ENCODE data around the gene ZBTB17. TPM values are rescaled to one million over a fixed set of nuclear protein-coding genes. Genes with fewer than 3 reads are reported as not detected.

The ZBTB17 gene
- total and polyA plus RNA-seq, 4 donors, result 28.0 to 47.1 (median 44.2) TPM

DNA sequence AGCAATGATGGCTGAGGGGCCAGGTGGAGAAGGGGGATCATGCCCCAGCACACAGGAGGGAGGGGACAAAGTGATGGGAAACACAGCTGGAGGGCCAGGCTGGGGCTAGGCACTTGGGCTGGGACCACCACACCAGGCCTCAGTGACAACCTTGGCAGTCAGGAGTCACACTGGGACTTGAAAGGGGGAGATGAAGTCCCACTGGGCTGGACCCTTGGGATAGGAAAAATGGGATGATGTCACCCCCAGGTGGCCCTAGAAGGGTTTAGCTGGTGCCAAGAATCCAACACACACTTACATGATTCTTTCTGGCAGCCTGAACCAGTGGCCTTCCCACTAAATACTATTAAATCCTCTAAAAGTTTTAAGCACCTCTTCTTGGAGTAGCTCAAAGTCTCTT lies 17.1 kb downstream of the ZBTB17 start:
- ATAC-seq (ENCODE audit: insufficient read depth, low FRiP score), result no peak
- H3K9me3 ChIP-seq (ENCODE audit: control insufficient read depth in 4 of 4, insufficient read depth in 3 of 4, low read length in 3 of 4), result no peaks in the 10 kb centered on the region
- H3K36me3 ChIP-seq (ENCODE audit: control insufficient read depth in 4 of 4, insufficient read depth in 4 of 4, low read length in 4 of 4), result peaks cover 0 to 5% (median 0%) of the 10 kb centered on the region in 4 donors
- H3K27me3 ChIP-seq (ENCODE audit: control insufficient read depth in 3 of 3, insufficient read depth in 3 of 3, low read length in 2 of 3), result no peaks in the 10 kb centered on the region
- no peak for DNase-seq
- H3K27ac ChIP-seq (ENCODE audit: low read depth in 1 of 2, low read length in 1 of 2), result no peak overlapping the region
- H3K4me1 ChIP-seq (ENCODE audit: control insufficient read depth in 5 of 5, insufficient read depth in 5 of 5, low read length in 5 of 5), result peaks cover 0 to 20% (median 5%) of the 10 kb centered on the region in 5 donors
- TF ChIP-seq, protein P1, sequence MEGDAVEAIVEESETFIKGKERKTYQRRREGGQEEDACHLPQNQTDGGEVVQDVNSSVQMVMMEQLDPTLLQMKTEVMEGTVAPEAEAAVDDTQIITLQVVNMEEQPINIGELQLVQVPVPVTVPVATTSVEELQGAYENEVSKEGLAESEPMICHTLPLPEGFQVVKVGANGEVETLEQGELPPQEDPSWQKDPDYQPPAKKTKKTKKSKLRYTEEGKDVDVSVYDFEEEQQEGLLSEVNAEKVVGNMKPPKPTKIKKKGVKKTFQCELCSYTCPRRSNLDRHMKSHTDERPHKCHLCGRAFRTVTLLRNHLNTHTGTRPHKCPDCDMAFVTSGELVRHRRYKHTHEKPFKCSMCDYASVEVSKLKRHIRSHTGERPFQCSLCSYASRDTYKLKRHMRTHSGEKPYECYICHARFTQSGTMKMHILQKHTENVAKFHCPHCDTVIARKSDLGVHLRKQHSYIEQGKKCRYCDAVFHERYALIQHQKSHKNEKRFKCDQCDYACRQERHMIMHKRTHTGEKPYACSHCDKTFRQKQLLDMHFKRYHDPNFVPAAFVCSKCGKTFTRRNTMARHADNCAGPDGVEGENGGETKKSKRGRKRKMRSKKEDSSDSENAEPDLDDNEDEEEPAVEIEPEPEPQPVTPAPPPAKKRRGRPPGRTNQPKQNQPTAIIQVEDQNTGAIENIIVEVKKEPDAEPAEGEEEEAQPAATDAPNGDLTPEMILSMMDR (IDR thresholded peaks at IDR 0.05; ENCODE audit: control extremely low read depth, extremely low read depth), result no peak
- H3K9ac ChIP-seq (ENCODE audit: insufficient read depth in 1 of 2, low read length in 2 of 2), result no peak overlapping the region
- no peak overlapping the region for H3K4me3 ChIP-seq

DNA sequence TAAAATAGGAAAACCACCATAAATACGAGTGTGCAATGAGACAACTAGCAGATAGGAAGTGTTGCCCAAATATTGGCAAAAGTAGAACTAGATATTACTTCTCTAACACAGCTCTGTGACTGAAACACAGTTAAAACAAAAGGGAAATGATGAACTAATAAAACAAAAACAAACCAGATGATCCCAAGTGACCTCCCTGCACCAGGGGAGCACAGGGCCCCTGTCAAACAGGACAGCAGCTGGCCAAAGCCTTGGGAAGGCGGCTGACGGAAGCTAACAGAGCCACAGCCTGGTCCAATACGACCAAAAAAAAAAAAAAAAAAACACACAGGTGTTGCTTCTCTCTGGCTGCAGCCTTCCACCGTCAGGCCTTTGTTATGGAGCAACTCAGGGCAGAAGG lies 17.8 kb downstream of the ZBTB17 start:
- DNase-seq (no peak), ATAC-seq (ENCODE audit: insufficient read depth, low FRiP score) (no peak)
- Histone ChIP-seq H3K4me3 (no peak overlapping the region), H3K9ac (ENCODE audit: insufficient read depth in 1 of 2, low read length in 2 of 2) (no peak overlapping the region), H3K36me3 (ENCODE audit: control insufficient read depth in 4 of 4, insufficient read depth in 4 of 4, low read length in 4 of 4) (peaks cover 0 to 5% (median 2%) of the 10 kb centered on the region in 4 donors), H3K9me3 (ENCODE audit: control insufficient read depth in 4 of 4, insufficient read depth in 3 of 4, low read length in 3 of 4) (no peaks in the 10 kb centered on the region), H3K27ac (ENCODE audit: low read depth in 1 of 2, low read length in 1 of 2) (no peak overlapping the region), H3K4me1 (ENCODE audit: control insufficient read depth in 5 of 5, insufficient read depth in 5 of 5, low read length in 5 of 5) (peaks cover 0 to 25% (median 11%) of the 10 kb centered on the region in 5 donors), H3K27me3 (ENCODE audit: control insufficient read depth in 3 of 3, insufficient read depth in 3 of 3, low read length in 2 of 3) (no peaks in the 10 kb centered on the region)
- 50 to 66% methylated on average over 5 of the region's 5 CpGs for WGBS, 2 donors
- TF ChIP-seq, protein P1 (IDR thresholded peaks at IDR 0.05; ENCODE audit: control extremely low read depth, extremely low read depth), result no peak

DNA sequence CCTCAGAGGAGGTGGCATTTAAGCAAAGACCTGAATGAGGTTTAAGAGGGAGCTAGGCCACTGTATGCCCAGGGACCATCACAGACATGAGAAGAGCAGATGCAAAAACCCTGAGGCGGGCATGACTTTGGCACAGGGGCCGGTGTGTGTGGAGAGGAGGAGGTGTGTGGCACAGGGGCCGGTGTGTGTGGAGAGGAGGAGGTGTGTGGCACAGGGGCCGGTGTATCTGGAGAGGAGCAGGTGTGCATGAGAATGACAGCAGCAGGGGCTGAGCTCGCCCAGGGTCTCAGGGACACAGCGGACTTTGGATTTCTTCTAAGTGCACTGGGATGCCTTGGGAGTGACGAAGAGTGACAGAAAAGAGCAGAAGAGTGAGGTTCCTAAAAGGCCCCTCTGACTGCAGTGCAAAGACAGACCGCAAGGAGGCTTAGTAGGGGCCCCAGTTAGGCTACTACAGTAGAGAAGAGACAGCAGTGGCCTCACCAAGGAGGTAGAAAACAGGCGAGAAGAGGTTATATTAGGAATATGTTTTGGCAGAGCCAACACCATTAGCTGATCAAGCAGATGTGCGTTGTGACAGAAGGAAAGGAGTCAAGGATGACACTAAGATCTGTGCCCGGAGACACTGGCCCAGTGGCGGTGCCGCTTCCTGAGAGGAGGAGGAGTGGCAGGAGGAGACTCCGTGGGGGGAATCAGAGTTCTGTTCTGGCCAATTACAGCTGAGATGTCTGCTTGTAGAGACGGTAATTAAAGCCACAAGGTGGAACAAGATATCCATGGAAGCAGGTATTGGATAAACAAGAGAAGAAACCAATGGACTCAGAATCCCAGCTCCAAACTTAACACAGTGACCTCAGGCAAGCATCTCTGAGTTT lies 18.4 kb downstream of the ZBTB17 start:
- Histone ChIP-seq H3K9ac (ENCODE audit: insufficient read depth in 1 of 2, low read length in 2 of 2) (no peak overlapping the region), H3K4me1 (ENCODE audit: control insufficient read depth in 5 of 5, insufficient read depth in 5 of 5, low read length in 5 of 5) (peaks cover 0 to 29% (median 13%) of the 10 kb centered on the region in 5 donors), H3K36me3 (ENCODE audit: control insufficient read depth in 4 of 4, insufficient read depth in 4 of 4, low read length in 4 of 4) (peaks cover 0 to 5% (median 2%) of the 10 kb centered on the region in 4 donors), H3K4me3 (no peak overlapping the region), H3K27me3 (ENCODE audit: control insufficient read depth in 3 of 3, insufficient read depth in 3 of 3, low read length in 2 of 3) (no peaks in the 10 kb centered on the region), H3K9me3 (ENCODE audit: control insufficient read depth in 4 of 4, insufficient read depth in 3 of 4, low read length in 3 of 4) (no peaks in the 10 kb centered on the region), H3K27ac (ENCODE audit: low read depth in 1 of 2, low read length in 1 of 2) (no peak overlapping the region)
- TF ChIP-seq, protein P1 (IDR thresholded peaks at IDR 0.05; ENCODE audit: control extremely low read depth, extremely low read depth), result no peak
- no peak for ATAC-seq (ENCODE audit: insufficient read depth, low FRiP score)
- WGBS, 2 donors, result 70 to 83% methylated on average over 15 of the region's 15 CpGs
- no peak for DNase-seq

All from lung (tissue), 12 donors.